SK-N-SH (cell line): ENCODE results near the gene NEUROG2.

Experiments
- EP300 ChIP-seq, 2 experiments: IDR thresholded peaks; 2 replicates each; pipeline versions ENCODE4 v1.4.0 to v1.6.1; 2012; ENCODE audit warnings: borderline replicate concordance in 1 of 2, low read depth in 1 of 2, low read length in 1 of 2
- MEF2A ChIP-seq: IDR thresholded peaks from 2 replicates; pipeline ENCODE4 v1.4.0; 2012; ENCODE audit warnings: low read depth, borderline replicate concordance
- NRF1 ChIP-seq: IDR thresholded peaks from 2 replicates; pipeline ENCODE4 v1.6.1; 2012; ENCODE audit warnings: low read depth, mild to moderate bottlenecking, low read length
- POLR2AphosphoS5 ChIP-seq: IDR thresholded peaks from 2 replicates; pipeline ENCODE4 v1.6.1; 2012; ENCODE audit warnings: low read depth, low read length
- TAF1 ChIP-seq: IDR thresholded peaks from 2 replicates; pipeline ENCODE4 v1.6.1; 2012; ENCODE audit warnings: low read depth, mild to moderate bottlenecking, low read length, moderate library complexity, borderline replicate concordance
- TCF12 ChIP-seq: IDR thresholded peaks from 2 replicates; pipeline ENCODE4 v1.4.0; 2012
- TF ChIP-seq, protein P1 (sequence below): fragments of 200-600 bp; sonication (generic); IDR thresholded peaks from 2 replicates; pipeline ENCODE4 v1.6.1; 2017; ENCODE audit warnings: antibody characterized with exemption, mild to moderate bottlenecking, moderate library complexity
- TF ChIP-seq, protein P2 (sequence below): IDR thresholded peaks from 2 replicates; pipeline ENCODE4 v1.6.1; 2012; ENCODE audit warnings: mild to moderate bottlenecking, low read depth, low read length, moderate library complexity

DNA sequence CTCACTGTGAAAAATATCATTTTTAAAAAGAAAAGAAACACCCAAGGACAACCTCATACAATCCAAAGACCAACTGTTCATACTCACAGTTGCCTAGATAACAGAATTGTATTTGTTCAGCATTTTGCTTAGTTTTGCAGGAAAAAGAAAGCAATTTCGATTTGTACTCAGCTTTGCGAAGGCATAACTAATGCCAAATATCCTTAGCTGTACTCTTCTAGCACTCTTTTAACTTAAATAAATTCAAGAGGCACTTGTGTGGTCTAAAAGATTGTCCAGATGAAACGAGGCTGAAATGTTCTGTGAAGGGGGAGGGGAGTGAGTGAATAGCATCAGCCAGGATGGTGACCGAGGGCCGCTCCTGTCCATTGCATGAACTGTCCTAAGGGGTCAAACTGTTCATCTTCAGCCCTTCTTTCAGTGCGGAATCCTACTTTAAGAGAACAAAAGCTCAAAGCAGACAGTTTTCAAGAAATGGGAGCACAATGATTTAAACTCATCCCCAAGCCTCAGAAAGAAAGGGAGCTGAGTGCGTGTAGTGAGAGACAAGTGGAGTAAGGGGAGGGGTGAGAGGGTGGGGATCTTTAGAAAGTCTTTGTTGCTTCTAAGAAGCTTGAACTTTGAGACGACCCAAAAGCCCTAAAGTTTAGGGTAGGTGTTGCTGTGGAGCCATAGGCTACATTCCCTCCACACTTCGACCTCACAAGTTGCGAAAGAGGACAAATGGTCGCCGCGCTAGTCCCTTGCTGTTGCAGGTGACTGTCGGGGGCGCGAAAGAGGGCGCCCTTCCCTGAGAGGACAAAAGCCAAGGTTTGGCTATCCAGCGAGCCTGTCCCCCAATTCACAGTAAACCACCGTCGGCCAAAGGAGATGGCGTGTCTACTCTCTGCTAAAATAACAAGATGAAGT, 4.0 kb upstream of the NEUROG2 start:
- TF ChIP-seq TCF12, result no peak
- TF ChIP-seq TAF1, result no peak
- TF ChIP-seq, protein P1, sequence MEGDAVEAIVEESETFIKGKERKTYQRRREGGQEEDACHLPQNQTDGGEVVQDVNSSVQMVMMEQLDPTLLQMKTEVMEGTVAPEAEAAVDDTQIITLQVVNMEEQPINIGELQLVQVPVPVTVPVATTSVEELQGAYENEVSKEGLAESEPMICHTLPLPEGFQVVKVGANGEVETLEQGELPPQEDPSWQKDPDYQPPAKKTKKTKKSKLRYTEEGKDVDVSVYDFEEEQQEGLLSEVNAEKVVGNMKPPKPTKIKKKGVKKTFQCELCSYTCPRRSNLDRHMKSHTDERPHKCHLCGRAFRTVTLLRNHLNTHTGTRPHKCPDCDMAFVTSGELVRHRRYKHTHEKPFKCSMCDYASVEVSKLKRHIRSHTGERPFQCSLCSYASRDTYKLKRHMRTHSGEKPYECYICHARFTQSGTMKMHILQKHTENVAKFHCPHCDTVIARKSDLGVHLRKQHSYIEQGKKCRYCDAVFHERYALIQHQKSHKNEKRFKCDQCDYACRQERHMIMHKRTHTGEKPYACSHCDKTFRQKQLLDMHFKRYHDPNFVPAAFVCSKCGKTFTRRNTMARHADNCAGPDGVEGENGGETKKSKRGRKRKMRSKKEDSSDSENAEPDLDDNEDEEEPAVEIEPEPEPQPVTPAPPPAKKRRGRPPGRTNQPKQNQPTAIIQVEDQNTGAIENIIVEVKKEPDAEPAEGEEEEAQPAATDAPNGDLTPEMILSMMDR, result no peak
- TF ChIP-seq NRF1, result no peak
- TF ChIP-seq POLR2AphosphoS5, result no peak
- TF ChIP-seq EP300 (IDR thresholded peaks at IDR 0.05; ENCODE audit: borderline replicate concordance in 1 of 2, low read depth in 1 of 2, low read length in 1 of 2), result no peak
- TF ChIP-seq, protein P2, sequence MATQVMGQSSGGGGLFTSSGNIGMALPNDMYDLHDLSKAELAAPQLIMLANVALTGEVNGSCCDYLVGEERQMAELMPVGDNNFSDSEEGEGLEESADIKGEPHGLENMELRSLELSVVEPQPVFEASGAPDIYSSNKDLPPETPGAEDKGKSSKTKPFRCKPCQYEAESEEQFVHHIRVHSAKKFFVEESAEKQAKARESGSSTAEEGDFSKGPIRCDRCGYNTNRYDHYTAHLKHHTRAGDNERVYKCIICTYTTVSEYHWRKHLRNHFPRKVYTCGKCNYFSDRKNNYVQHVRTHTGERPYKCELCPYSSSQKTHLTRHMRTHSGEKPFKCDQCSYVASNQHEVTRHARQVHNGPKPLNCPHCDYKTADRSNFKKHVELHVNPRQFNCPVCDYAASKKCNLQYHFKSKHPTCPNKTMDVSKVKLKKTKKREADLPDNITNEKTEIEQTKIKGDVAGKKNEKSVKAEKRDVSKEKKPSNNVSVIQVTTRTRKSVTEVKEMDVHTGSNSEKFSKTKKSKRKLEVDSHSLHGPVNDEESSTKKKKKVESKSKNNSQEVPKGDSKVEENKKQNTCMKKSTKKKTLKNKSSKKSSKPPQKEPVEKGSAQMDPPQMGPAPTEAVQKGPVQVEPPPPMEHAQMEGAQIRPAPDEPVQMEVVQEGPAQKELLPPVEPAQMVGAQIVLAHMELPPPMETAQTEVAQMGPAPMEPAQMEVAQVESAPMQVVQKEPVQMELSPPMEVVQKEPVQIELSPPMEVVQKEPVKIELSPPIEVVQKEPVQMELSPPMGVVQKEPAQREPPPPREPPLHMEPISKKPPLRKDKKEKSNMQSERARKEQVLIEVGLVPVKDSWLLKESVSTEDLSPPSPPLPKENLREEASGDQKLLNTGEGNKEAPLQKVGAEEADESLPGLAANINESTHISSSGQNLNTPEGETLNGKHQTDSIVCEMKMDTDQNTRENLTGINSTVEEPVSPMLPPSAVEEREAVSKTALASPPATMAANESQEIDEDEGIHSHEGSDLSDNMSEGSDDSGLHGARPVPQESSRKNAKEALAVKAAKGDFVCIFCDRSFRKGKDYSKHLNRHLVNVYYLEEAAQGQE, result no peak
- no peak for TF ChIP-seq MEF2A
